ENCODE data around the gene OPRD1.

- TF ChIP-seq POLR2AphosphoS5 (IDR thresholded peaks at IDR 0.05; ENCODE audit: low read depth, low read length) (no peak), RFX5 (IDR thresholded peaks at IDR 0.05; ENCODE audit: low read length) (0 out of 2 replicates have a peak, but pooled peaks have one; percentile 23), CTCF (IDR thresholded peaks at IDR 0.05) (no peak), JUND (IDR thresholded peaks at IDR 0.05) (no peak), MEF2A (IDR thresholded peaks at IDR 0.05; ENCODE audit: borderline replicate concordance, low read depth) (no peak), MAX (IDR thresholded peaks at IDR 0.05; ENCODE audit: low read depth) (no peak), NFIC (IDR thresholded peaks at IDR 0.05; ENCODE audit: borderline replicate concordance) (no peak), EP300 (IDR thresholded peaks at IDR 0.05; ENCODE audit: borderline replicate concordance in 1 of 2, low read depth in 1 of 2, low read length in 1 of 2) (peak in 1 of 2 experiments; percentile 94; a peak in 2 of 4 replicates), REST (IDR thresholded peaks at IDR 0.05; ENCODE audit: low read depth, low read length) (no peak), TCF12 (IDR thresholded peaks at IDR 0.05) (peak; percentile 25; the same call in 1 of the 2 replicates), SMC3 (IDR thresholded peaks at IDR 0.05; ENCODE audit: low read depth, low read length) (no peak), CHD2 (IDR thresholded peaks at IDR 0.05; ENCODE audit: low read length, partially characterized antibody) (peak; percentile 84)
- TF ChIP-seq, protein P1, sequence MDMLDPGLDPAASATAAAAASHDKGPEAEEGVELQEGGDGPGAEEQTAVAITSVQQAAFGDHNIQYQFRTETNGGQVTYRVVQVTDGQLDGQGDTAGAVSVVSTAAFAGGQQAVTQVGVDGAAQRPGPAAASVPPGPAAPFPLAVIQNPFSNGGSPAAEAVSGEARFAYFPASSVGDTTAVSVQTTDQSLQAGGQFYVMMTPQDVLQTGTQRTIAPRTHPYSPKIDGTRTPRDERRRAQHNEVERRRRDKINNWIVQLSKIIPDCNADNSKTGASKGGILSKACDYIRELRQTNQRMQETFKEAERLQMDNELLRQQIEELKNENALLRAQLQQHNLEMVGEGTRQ (IDR thresholded peaks at IDR 0.05; ENCODE audit: borderline replicate concordance, low read depth, low read length) = no peak
Measured at GRCh38 chr1:28822799-28823198, 10.8 kb downstream of the OPRD1 start.
